HG03558 (cell line): ENCODE data around the gene SETD2.

Experiments
- ATAC-seq: cut with Tn5 transposase; IDR thresholded peaks from one replicate; pipeline ENCODE4 v1.9.1; 2021; ENCODE audit warnings: moderate number of reproducible peaks; ENCODE audit not compliant: unreplicated experiment; ENCODE audit errors: extremely low read depth

The SETD2 gene

DNA sequence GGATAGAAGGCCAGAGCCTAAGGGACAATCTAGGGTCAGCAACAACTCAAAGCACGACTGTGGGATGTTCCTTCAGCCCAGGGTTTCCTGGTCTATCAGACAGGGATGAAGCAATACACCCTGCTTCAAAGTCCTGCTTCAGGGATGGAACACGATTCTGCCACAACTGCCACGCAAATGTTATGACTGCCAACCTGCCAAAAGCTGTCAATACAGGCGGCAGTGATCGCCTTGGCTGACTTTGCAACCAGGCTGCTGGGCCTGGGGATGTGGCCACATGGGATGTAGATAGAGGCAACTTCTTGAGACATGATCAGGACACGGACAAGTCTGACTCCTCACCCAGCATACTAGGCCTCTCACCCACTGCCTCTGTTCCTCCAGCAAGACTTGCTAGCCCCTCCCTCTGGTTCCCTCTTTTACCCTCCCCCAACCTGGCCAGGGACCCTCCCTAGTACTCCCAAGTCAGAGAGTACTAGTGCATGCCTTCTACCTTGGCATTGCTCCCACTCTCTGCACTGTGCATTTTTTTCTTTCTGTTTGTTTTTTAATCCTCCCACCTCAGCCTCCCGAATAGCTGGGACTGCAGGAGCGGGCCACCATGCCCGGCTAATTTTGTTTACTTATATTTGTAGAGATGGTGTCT, 195.0 kb downstream of the SETD2 start:
- no peak for ATAC-seq

DNA sequence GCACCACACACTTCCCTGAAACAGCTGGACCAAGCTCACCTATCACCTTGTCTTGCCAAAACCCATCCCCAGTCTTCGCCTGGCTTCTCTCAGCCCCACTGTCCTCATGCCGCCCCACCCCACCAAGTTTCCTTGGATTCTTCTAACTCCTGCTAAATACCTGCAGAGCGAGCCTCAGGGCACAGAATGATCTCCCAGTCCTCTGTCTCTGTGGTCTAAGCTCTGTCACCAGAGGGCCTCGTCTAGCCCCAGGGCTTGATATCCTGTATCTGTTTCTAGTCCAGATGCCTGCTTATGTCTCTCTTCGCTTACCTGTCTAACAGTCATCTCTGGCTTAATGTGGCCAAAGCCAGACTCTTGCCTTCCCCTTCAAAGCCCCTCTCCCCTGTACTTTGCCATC, 197.1 kb downstream of the SETD2 start:
- no peak for ATAC-seq
